H1 (cell line): ENCODE results near the gene GALNT13.

Source experiments
- POLR2A ChIP-seq, 2 experiments: IDR thresholded peaks; 1 replicate in 1 of 2; 2 replicates in 1 of 2; pipeline ENCODE4 v1.6.1; 2011; ENCODE audit warnings: low read depth in 2 of 2, low read length in 2 of 2, mild to moderate bottlenecking in 2 of 2; ENCODE audit errors: control extremely low read depth in 1 of 2
- TF ChIP-seq, protein P1 (sequence below): IDR thresholded peaks from 2 replicates; pipeline ENCODE4 v1.6.1; 2011; ENCODE audit warnings: low read depth, mild to moderate bottlenecking, low read length; ENCODE audit not compliant: insufficient read depth
- TF ChIP-seq, protein P2 (sequence below): IDR thresholded peaks from 2 replicates; pipeline ENCODE4 v1.6.1; 2011; ENCODE audit warnings: low read length, improper control_type of control experiment

- TF ChIP-seq POLR2A (IDR thresholded peaks at IDR 0.05; ENCODE audit: control extremely low read depth in 1 of 2, low read depth in 2 of 2, low read length in 2 of 2) = no peak
- TF ChIP-seq, protein P1, sequence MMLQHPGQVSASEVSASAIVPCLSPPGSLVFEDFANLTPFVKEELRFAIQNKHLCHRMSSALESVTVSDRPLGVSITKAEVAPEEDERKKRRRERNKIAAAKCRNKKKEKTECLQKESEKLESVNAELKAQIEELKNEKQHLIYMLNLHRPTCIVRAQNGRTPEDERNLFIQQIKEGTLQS = no peak
- TF ChIP-seq, protein P2, sequence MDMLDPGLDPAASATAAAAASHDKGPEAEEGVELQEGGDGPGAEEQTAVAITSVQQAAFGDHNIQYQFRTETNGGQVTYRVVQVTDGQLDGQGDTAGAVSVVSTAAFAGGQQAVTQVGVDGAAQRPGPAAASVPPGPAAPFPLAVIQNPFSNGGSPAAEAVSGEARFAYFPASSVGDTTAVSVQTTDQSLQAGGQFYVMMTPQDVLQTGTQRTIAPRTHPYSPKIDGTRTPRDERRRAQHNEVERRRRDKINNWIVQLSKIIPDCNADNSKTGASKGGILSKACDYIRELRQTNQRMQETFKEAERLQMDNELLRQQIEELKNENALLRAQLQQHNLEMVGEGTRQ = no peak
These were observed 327.1 kb downstream of the GALNT13 start for GRCh38 chr2:154198866-154199265.
